ENCODE data around the gene ADSS2. TPM values are rescaled to one million over a fixed set of nuclear protein-coding genes. Genes with fewer than 3 reads are reported as not detected.

ADSS2 gene
- total RNA-seq, 1 donor = 51.2 TPM

- peak; percentile 44 for TF ChIP-seq CTCF (IDR thresholded peaks at IDR 0.05; ENCODE audit: insufficient read depth, low read length)
- peak overlapping the region; percentile 56 for H3K4me3 ChIP-seq (ENCODE audit: low read depth, low read length)
- peak; percentile 99 for DNase-seq (ENCODE audit: low read depth)
These were observed 464 bp upstream of the ADSS2 start for GRCh38 chr1:244451951-244452795.

GRCh38 chr1:244450597-244451538 lies 841 bp downstream of the ADSS2 start:
- DNase-seq (ENCODE audit: low read depth) = peak; percentile 66

DNA sequence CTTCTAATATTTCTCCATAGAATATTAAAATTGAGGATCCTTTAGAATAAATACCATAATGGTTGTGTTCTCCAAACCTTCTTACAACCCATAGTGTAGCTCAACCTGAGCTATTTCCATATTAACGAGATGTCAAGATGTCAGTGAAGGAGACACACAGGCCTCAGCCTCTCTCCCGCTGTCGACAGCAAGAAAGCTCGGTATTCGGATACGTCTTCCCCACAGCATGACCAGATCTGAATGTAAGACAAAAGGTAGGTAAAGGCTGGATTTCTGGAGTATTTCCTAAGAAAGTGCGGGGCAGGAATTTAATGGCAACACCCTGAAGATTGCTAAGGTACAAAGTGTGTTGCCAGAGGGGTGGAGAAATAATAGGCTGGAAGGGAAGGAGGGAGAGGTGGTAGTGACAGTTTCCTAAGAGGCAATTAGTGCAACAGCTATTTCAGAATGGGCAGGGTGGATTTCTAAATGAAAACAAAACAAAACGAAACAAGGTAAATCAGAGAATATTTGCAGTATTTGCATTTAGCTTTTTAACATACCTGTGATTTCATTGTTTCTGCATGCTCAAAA lies 1.7 kb downstream of the ADSS2 start:
- TF ChIP-seq CTCF (IDR thresholded peaks at IDR 0.05; ENCODE audit: insufficient read depth, low read length) = no peak
- no peak for DNase-seq (ENCODE audit: low read depth)
- H3K4me3 ChIP-seq (ENCODE audit: low read depth, low read length) = peak overlapping the region; percentile 91

More at GRCh38 chr1:244450597-244451538, 841 bp downstream of the ADSS2 start:
- no peak for TF ChIP-seq CTCF (IDR thresholded peaks at IDR 0.05; ENCODE audit: insufficient read depth, low read length)
- peak overlapping the region; percentile 91 for H3K4me3 ChIP-seq (ENCODE audit: low read depth, low read length)

GRCh38 chr1:244448279-244449036 lies 3.3 kb downstream of the ADSS2 start:
- DNase-seq (ENCODE audit: low read depth) = no peak
- H3K4me3 ChIP-seq (ENCODE audit: low read depth, low read length) = no peak overlapping the region

GRCh38 chr1:244447552-244447951 lies 4.2 kb downstream of the ADSS2 start:
- H3K4me3 ChIP-seq (ENCODE audit: low read depth, low read length) = no peak overlapping the region
- no peak for TF ChIP-seq CTCF (IDR thresholded peaks at IDR 0.05; ENCODE audit: insufficient read depth, low read length)
- DNase-seq (ENCODE audit: low read depth) = no peak

More at GRCh38 chr1:244448279-244449036, 3.3 kb downstream of the ADSS2 start:
- TF ChIP-seq CTCF (IDR thresholded peaks at IDR 0.05; ENCODE audit: insufficient read depth, low read length) = no peak

- DNase-seq (ENCODE audit: low read depth) = no peak
- TF ChIP-seq CTCF (IDR thresholded peaks at IDR 0.05; ENCODE audit: insufficient read depth, low read length) = no peak
- H3K4me3 ChIP-seq (ENCODE audit: low read depth, low read length) = no peak overlapping the region
These were observed 4.7 kb downstream of the ADSS2 start for GRCh38 chr1:244447024-244447423.
